Glomerular visceral epithelial cell (primary cell): ENCODE results near the gene IVNS1ABP.
A peak's percentile ranks its signal among the peaks of the same experiment; 100 is the strongest.
"Not testable (repeated sequence)": the region's sequence is repeated elsewhere in the genome, so short reads cannot be mapped to it uniquely, and the experiment has no call there.

Source experiments
- DNase-seq: peaks from one replicate; pipeline ENCODE4 v3.0.0-alpha.2; 2016; ENCODE audit errors: extremely low spot score

IVNS1ABP gene

GRCh38 chr1:185334182-185334581, 17.1 kb upstream of the IVNS1ABP start:
- no peak for DNase-seq

- no peak for DNase-seq
Measured at GRCh38 chr1:185328255-185328654, 11.2 kb upstream of the IVNS1ABP start.

- peak; percentile 67 for DNase-seq
Measured at GRCh38 chr1:185325413-185325812, 8.4 kb upstream of the IVNS1ABP start.

GRCh38 chr1:185324118-185324517, 7.1 kb upstream of the IVNS1ABP start:
- no peak for DNase-seq

- DNase-seq: no peak
Measured at GRCh38 chr1:185322636-185323035, 5.6 kb upstream of the IVNS1ABP start.

GRCh38 chr1:185321653-185322221, 4.7 kb upstream of the IVNS1ABP start:
- DNase-seq: not testable (repeated sequence)

GRCh38 chr1:185321104-185321503, 4.1 kb upstream of the IVNS1ABP start:
- DNase-seq: not testable (repeated sequence)

GRCh38 chr1:185319139-185319475, 2.1 kb upstream of the IVNS1ABP start:
- no peak for DNase-seq

- no peak for DNase-seq
Measured at GRCh38 chr1:185318431-185319138, 1.5 kb upstream of the IVNS1ABP start.

- peak; percentile 47 for DNase-seq
Measured at GRCh38 chr1:185317886-185318310, 855 bp upstream of the IVNS1ABP start.

GRCh38 chr1:185316163-185317033, 645 bp downstream of the IVNS1ABP start:
- peak; percentile 93 for DNase-seq

- no peak for DNase-seq
Measured at GRCh38 chr1:185315445-185316071, 1.5 kb downstream of the IVNS1ABP start.

- peak; percentile 10 for DNase-seq
Measured at GRCh38 chr1:185314411-185314810, 2.6 kb downstream of the IVNS1ABP start.

- DNase-seq: no peak
Measured at GRCh38 chr1:185312361-185313138, 4.5 kb downstream of the IVNS1ABP start.

- no peak for DNase-seq
Measured at GRCh38 chr1:185311589-185312225, 5.3 kb downstream of the IVNS1ABP start.

- no peak for DNase-seq
Measured at GRCh38 chr1:185309566-185309965, 7.5 kb downstream of the IVNS1ABP start.

GRCh38 chr1:185308126-185308525, 8.9 kb downstream of the IVNS1ABP start:
- DNase-seq: no peak

- no peak for DNase-seq
Measured at GRCh38 chr1:185305419-185305818, 11.6 kb downstream of the IVNS1ABP start.

- DNase-seq: no peak
Measured at GRCh38 chr1:185300152-185300551, 16.9 kb downstream of the IVNS1ABP start.

GRCh38 chr1:185297982-185298381, 19.1 kb downstream of the IVNS1ABP start:
- DNase-seq: no peak

- DNase-seq: no peak
Measured at GRCh38 chr1:185295091-185295490, 22.0 kb downstream of the IVNS1ABP start.
